Aorta (tissue), 5 donors: ENCODE data around the gene CARD10. TPM values are rescaled to one million over a fixed set of nuclear protein-coding genes. Genes with fewer than 3 reads are reported as not detected.

ENCODE experiments used
- ATAC-seq: fragments of 200-7000 bp; cut with Tn5 transposase; one replicate; pipeline ENCODE4 v1.9.1; 2022; ENCODE audit warnings: moderate library complexity; ENCODE audit not compliant: low FRiP score
- DNase-seq, 2 donors: peaks; one replicate each; pipeline ENCODE4 v3.0.0-alpha.2; 2020
- H3K27ac ChIP-seq, 2 donors: one replicate each; pipeline ENCODE4 v1.5.1; 2013; ENCODE audit warnings: low read length in 2 of 2, mild to moderate bottlenecking in 2 of 2, moderate library complexity in 2 of 2, control low read depth in 1 of 2, inconsistent platforms in 1 of 2, low read depth in 1 of 2
- H3K27me3 ChIP-seq, 2 donors: one replicate each; pipeline ENCODE4 v1.6.1; 2013; ENCODE audit warnings: control low read depth in 1 of 2, low read length in 1 of 2, mild to moderate bottlenecking in 1 of 2, moderate library complexity in 1 of 2; ENCODE audit not compliant: insufficient read depth in 2 of 2, control insufficient read depth in 1 of 2
- H3K36me3 ChIP-seq, 2 donors: one replicate each; pipeline ENCODE4 v1.6.1; 2013; ENCODE audit warnings: control low read depth in 1 of 2, low read length in 1 of 2, mild to moderate bottlenecking in 1 of 2; ENCODE audit not compliant: insufficient read depth in 2 of 2, control insufficient read depth in 1 of 2
- H3K4me1 ChIP-seq, 2 donors: one replicate each; pipeline ENCODE4 v1.6.1; 2013; ENCODE audit warnings: low read length in 2 of 2, control low read depth in 1 of 2, mild to moderate bottlenecking in 1 of 2, moderate library complexity in 1 of 2; ENCODE audit not compliant: insufficient read depth in 2 of 2, control insufficient read depth in 1 of 2
- H3K4me3 ChIP-seq, 2 donors: one replicate each; pipeline ENCODE4 v1.5.1; 2013; ENCODE audit warnings: low read length in 2 of 2, control low read depth in 1 of 2, mild to moderate bottlenecking in 1 of 2
- H3K9me3 ChIP-seq: one replicate; pipeline ENCODE4 v1.6.1; 2013; ENCODE audit warnings: mild to moderate bottlenecking, low read length; ENCODE audit not compliant: control insufficient read depth
- WGBS, 2 donors: extraction: QIAGEN DNeasy Blood & Tissue Kit; methylation state at CpG; one replicate each; pipeline ENCODE4 v1.1.7; 2013; 5-methylcytosine and 5-hydroxymethylcytosine counted together
- intact Hi-C, 2 donors: fragments of 100-400 bp; cut with DNase I; formaldehyde crosslinking; loops; one replicate each; pipeline versions ENCODE4 v1.14.2 to v1.15.0; 2022
- polyA plus RNA-seq, 2 donors: library from polyadenylated mRNA; stranded (reverse); fragments of 200-250 nt; gene quantifications; one replicate each; pipeline ENCODE4 v1.2.3, GENCODE V29; 2013
- total RNA-seq, 2 donors: library from RNA; stranded (reverse); fragmentation: NEBNext Ultra II Directional; extraction: Animal tissue kit (Norgen Biotek cat#: 25700); gene quantifications; one replicate each; pipeline ENCODE4 v1.2.1, GENCODE V29; 2021
- donor health status: healthy with polysubstance abuse.
- donor health status: Bipolar disorder and iron deficiency.
- donor health status: DM: no; HTN: no; CAD: no.
- donor health status: DM: no; HTN: no; CAD: no.
- donor health status: DM: yes; HTN: yes; CAD: no.

Gene CARD10
- total and polyA plus RNA-seq, 4 donors: 2.2 to 24.9 (median 9.4) TPM

GRCh38 chr22:37505565-37505964 lies 13.7 kb downstream of the CARD10 start:
- H3K9me3 ChIP-seq: no peaks in the 10 kb centered on the region
- no peak for ATAC-seq
- no peaks in the 10 kb centered on the region for H3K36me3 ChIP-seq
- H3K27me3 ChIP-seq: no peaks in the 10 kb centered on the region
- intact Hi-C loops: no loop called here
- 93 to 97% methylated on average over 4 of the region's 4 CpGs for WGBS, 2 donors
- no peak overlapping the region for H3K27ac ChIP-seq
- no peak for DNase-seq
- no peak overlapping the region for H3K4me3 ChIP-seq
- no peaks in the 10 kb centered on the region for H3K4me1 ChIP-seq

DNA sequence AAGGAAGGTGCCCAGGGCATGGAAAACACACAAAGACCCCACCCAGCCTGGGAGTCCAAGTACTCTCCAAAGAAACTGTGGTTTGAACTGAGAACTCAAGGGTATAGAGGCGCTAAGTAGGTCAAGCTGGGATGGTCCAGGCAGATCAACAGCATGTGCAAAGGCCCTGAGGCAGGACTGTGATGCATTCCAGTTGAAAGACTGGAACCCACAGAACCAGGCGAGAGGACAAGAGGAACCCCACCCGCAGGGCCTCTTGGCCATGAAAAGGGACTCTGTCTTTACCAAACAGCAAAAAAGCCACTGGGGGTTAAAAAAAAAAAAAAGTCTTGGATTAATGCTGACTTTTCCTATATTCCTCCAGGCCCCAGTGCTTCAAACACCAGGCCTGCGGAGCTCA lies 14.3 kb downstream of the CARD10 start:
- H3K27me3 ChIP-seq: no peaks in the 10 kb centered on the region
- no peaks in the 10 kb centered on the region for H3K36me3 ChIP-seq
- no peak overlapping the region for H3K27ac ChIP-seq
- 97% methylated on average over 4 of the region's 4 CpGs for WGBS, 2 donors
- no peak for ATAC-seq
- H3K4me1 ChIP-seq: no peaks in the 10 kb centered on the region
- no peaks in the 10 kb centered on the region for H3K9me3 ChIP-seq
- DNase-seq: no peak
- H3K4me3 ChIP-seq: no peak overlapping the region
- intact Hi-C loops: no loop called here

GRCh38 chr22:37503850-37504249 lies 15.4 kb downstream of the CARD10 start:
- Histone ChIP-seq H3K9me3 (no peaks in the 10 kb centered on the region), H3K27me3 (no peaks in the 10 kb centered on the region), H3K4me1 (no peaks in the 10 kb centered on the region), H3K27ac (no peak overlapping the region), H3K4me3 (no peak overlapping the region), H3K36me3 (no peaks in the 10 kb centered on the region)
- intact Hi-C loops: no loop called here
- ATAC-seq (peak; percentile 9), DNase-seq (no peak)
- 56 to 58% methylated on average over 11 of the region's 11 CpGs for WGBS, 2 donors

DNA sequence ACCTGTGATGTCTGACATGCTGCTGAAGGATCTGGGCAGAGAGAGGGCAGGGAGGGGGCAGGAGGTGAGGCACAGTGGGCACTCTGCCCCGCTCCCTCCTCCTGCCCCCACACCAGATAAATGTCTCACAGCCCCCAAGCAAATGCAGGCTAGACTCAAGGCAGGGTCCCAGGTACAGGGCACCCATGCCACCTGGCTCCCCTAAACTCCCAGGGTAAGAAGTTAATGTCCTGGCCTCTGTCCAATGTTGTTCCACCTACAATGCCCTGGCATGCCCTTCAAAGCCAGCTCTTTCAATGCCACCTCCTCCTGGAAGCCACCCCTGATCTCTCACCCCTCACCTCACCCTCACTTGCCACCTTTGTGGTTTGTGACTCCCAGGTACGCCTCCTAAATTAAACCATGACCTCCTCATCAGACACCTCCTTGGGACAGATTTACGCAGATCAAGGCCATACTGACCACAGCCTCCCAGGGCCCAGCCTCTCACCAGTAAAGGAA lies 16.0 kb downstream of the CARD10 start:
- H3K9me3 ChIP-seq: no peaks in the 10 kb centered on the region
- no peaks in the 10 kb centered on the region for H3K4me1 ChIP-seq
- H3K27ac ChIP-seq: no peak overlapping the region
- ATAC-seq (no peak), DNase-seq (no peak)
- no peaks in the 10 kb centered on the region for H3K36me3 ChIP-seq
- intact Hi-C loops: no loop called here
- WGBS, 2 donors: 93 to 100% methylated on average over 2 to 3 of the region's 3 CpGs
- no peak overlapping the region for H3K4me3 ChIP-seq
- no peaks in the 10 kb centered on the region for H3K27me3 ChIP-seq

DNA sequence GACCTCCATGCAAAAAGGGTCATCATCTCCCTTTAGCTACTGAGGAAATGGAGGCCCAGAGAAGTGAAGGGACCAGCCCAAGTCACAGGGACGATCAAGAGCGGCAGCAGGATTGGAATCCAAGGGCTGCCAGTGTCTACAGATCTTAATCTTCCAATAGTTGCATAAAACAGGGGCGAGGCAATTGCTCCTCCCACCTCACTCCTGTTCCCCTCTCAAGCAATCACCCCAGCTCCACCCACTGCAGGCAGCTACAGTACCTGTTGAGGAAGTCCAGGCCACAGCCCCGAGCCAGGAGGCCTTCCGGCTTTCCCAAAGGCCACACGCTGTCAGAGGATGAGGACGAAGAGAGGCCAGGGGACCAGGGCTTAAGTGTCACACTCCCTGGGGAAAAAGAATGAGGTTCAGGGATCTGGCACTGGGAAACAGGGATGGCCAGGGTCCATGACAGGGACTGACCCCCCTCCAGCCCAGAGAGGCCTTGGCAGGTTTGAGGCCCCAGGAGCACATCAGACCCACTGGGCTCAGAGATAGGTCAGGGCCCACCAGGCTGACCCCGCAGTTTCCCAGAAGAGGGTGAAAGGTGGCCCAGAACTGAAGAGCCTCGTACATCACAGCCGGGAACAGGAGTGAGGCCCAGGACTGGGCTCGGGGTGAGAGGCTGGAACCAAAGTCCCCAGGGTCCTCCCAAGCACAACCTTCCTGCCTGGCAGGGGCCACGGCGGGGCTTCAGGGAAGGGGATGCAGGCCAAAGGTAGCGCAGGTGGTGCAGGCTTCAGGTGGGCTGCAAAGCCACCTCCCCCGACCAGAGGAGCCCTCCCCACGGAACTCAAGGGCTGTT lies 16.7 kb downstream of the CARD10 start:
- no peak overlapping the region for H3K27ac ChIP-seq

DNA sequence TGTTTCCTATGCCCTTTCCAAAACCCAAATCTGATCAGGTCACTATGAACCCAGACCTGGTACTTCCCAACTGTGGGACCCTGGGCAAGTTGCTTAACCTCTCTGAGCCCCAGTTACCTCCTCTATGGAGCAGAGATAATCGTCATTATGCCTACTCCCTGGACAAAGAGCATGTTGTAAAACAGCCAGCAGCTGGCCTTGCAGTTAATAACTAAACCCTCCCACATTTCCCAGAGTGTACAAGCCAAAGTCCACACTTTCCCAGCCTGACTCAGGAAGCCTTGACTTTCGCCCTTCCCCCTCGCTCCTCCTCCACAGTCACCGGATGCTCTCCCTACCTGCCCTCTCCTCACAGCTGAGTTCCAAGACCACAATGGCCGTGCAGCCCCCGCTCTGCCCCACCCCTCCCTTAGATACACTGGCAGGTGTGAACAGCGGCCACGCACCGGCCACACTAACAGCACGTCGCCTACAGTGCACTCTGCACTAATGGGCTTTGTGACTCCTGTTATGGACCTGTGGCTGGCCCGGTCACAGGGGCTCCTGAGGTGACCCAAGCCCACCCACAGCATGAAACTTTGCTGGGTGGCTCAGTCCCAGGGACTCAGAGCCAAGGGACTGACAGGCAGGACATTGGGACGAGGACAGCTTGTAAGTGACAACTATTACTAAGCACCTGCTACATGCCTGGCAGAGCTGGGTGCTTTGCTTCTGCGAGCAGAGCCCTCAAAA lies 17.4 kb downstream of the CARD10 start:
- DNase-seq (peak in 1 of 2 donors; percentile 72), ATAC-seq (peak; percentile 67)
- intact Hi-C loops: no loop called here
- H3K4me1 ChIP-seq: no peaks in the 10 kb centered on the region
- no peaks in the 10 kb centered on the region for H3K9me3 ChIP-seq
- no peak overlapping the region for H3K4me3 ChIP-seq
- no peaks in the 10 kb centered on the region for H3K27me3 ChIP-seq
- H3K27ac ChIP-seq: no peak overlapping the region
- WGBS, 2 donors: 10 to 13% methylated on average over 14 of the region's 14 CpGs
- H3K36me3 ChIP-seq: no peaks in the 10 kb centered on the region

More for the DNA sequence above, 16.7 kb downstream of the CARD10 start:
- no peak for DNase-seq
- Histone ChIP-seq H3K4me3 (no peak overlapping the region), H3K4me1 (no peaks in the 10 kb centered on the region), H3K27me3 (no peaks in the 10 kb centered on the region), H3K36me3 (no peaks in the 10 kb centered on the region), H3K9me3 (no peaks in the 10 kb centered on the region)
- WGBS, 2 donors: 82 to 86% methylated on average over 16 of the region's 16 CpGs
- ATAC-seq: no peak
- intact Hi-C loops: no loop called here

GRCh38 chr22:37500745-37501609 lies 18.2 kb downstream of the CARD10 start:
- no peak for DNase-seq
- WGBS, 2 donors: 48 to 50% methylated on average over 20 to 24 of the region's 24 CpGs
- no peak overlapping the region for H3K4me3 ChIP-seq
- H3K27ac ChIP-seq: no peak overlapping the region
- intact Hi-C loops: no loop called here
- H3K9me3 ChIP-seq: no peaks in the 10 kb centered on the region
- no peaks in the 10 kb centered on the region for H3K36me3 ChIP-seq
- peak; percentile 8 for ATAC-seq
- H3K27me3 ChIP-seq: no peaks in the 10 kb centered on the region
- H3K4me1 ChIP-seq: no peaks in the 10 kb centered on the region

- no peak for ATAC-seq
- H3K36me3 ChIP-seq: no peaks in the 10 kb centered on the region
- no peak for DNase-seq
- H3K27ac ChIP-seq: no peak overlapping the region
- H3K9me3 ChIP-seq: no peaks in the 10 kb centered on the region
- no peaks in the 10 kb centered on the region for H3K4me1 ChIP-seq
- 76 to 80% methylated on average over 13 of the region's 13 CpGs for WGBS, 2 donors
- H3K4me3 ChIP-seq: no peak overlapping the region
- H3K27me3 ChIP-seq: no peaks in the 10 kb centered on the region
- intact Hi-C loops: no loop called here
Measured at GRCh38 chr22:37499789-37500540, 19.2 kb downstream of the CARD10 start.
